H1 (cell line): ENCODE data around the gene CAMK2D. TPM values are rescaled to one million over a fixed set of nuclear protein-coding genes. Genes with fewer than 3 reads are reported as not detected.

Experiments used
- CTCF ChIA-PET: fragments of 300-600 bp; sonication (Branson Sonifier 250); formaldehyde crosslinking; loops from one replicate; lab custom pipeline; 2021; ENCODE audit not compliant: partially characterized antibody; lab: Charles Lee
- POLR2A ChIA-PET: fragments of 300-600 bp; sonication (Branson Sonifier 250); formaldehyde crosslinking; loops from one replicate; lab custom pipeline; 2021; ENCODE audit warnings: inconsistent platforms; ENCODE audit not compliant: partially characterized antibody; lab: Charles Lee
- DNase-seq, 2 experiments: peaks; one replicate each; pipeline versions ENCODE4 v3.0.0 to v3.0.0-alpha.2; 2010 to 2022; ENCODE audit warnings: low spot score in 2 of 2, low read depth in 1 of 2, mixed read lengths in 1 of 2
- FAIRE-seq: peaks from 2 replicates; lab custom pipeline; 2011; peaks lifted over from hg19 to GRCh38; lab: Jason Lieb, UNC
- H2AFZ ChIP-seq: 2 replicates; pipeline ENCODE4 v1.8.1; 2012; ENCODE audit warnings: low read length, inconsistent platforms
- H2AK5ac ChIP-seq: 2 replicates; pipeline ENCODE4 v1.6.1; 2013; ENCODE audit warnings: low read depth, low read length
- H2BK120ac ChIP-seq: replicated peaks from 2 replicates; pipeline ENCODE3; 2013; ENCODE audit warnings: low read depth, low read length, inconsistent platforms
- H2BK12ac ChIP-seq: 2 replicates; pipeline ENCODE4 v1.6.1; 2013; ENCODE audit warnings: low read depth, low read length
- H2BK15ac ChIP-seq: 2 replicates; pipeline ENCODE4 v1.6.1; 2013; ENCODE audit warnings: low read length
- H2BK20ac ChIP-seq: 2 replicates; pipeline ENCODE4 v1.6.1; 2013; ENCODE audit warnings: low read length
- H2BK5ac ChIP-seq: 2 replicates; pipeline ENCODE4 v1.6.1; 2013; ENCODE audit warnings: low read depth, low read length
- H3K14ac ChIP-seq: 2 replicates; pipeline ENCODE4 v1.6.1; 2013; ENCODE audit warnings: inconsistent platforms; ENCODE audit not compliant: insufficient read length
- H3K18ac ChIP-seq: 2 replicates; pipeline ENCODE4 v1.6.1; 2013; ENCODE audit warnings: low read length; ENCODE audit errors: extremely low read depth
- H3K23ac ChIP-seq: 2 replicates; pipeline ENCODE4 v1.6.1; 2013; ENCODE audit warnings: inconsistent platforms; ENCODE audit not compliant: insufficient read length
- H3K23me2 ChIP-seq: 2 replicates; pipeline ENCODE4 v1.6.1; 2013; ENCODE audit warnings: low read depth, low read length
- H3K27ac ChIP-seq: 2 replicates; pipeline ENCODE4 v1.6.1; 2011; ENCODE audit warnings: low read depth, low read length, inconsistent platforms
- H3K27me3 ChIP-seq, 4 experiments: replicated peaks in 1 of 4; 1 replicate in 1 of 4; 2 replicates in 3 of 4; pipeline versions ENCODE4 v1.6.1 to v1.8.1; 2011 to 2013; ENCODE audit warnings: low read length in 3 of 4, mild to moderate bottlenecking in 3 of 4, inconsistent platforms in 2 of 4, mixed read lengths in 2 of 4, moderate library complexity in 1 of 4; ENCODE audit not compliant: control insufficient read depth in 3 of 4, insufficient read depth in 3 of 4; ENCODE audit errors: extremely low read depth in 1 of 4
- H3K36me3 ChIP-seq, 4 experiments: 2 replicates each; pipeline versions ENCODE4 v1.6.1 to v1.8.1; 2011 to 2013; ENCODE audit warnings: mild to moderate bottlenecking in 4 of 4, low read length in 3 of 4, moderate library complexity in 2 of 4, control low read depth in 1 of 4, inconsistent platforms in 1 of 4; ENCODE audit not compliant: insufficient read depth in 4 of 4, control insufficient read depth in 2 of 4
- H3K4ac ChIP-seq: replicated peaks from 2 replicates; pipeline ENCODE3; 2013; ENCODE audit warnings: low read length, low read depth, mixed read lengths, inconsistent platforms; ENCODE audit not compliant: insufficient read length
- H3K4me1 ChIP-seq, 4 experiments: replicated peaks in 1 of 4; 1 replicate in 1 of 4; 2 replicates in 3 of 4; pipeline versions ENCODE4 v1.6.1 to v1.8.1; 2011 to 2013; ENCODE audit warnings: low read length in 3 of 4, inconsistent platforms in 2 of 4, mixed read lengths in 1 of 4; ENCODE audit not compliant: insufficient read depth in 4 of 4, control insufficient read depth in 3 of 4
- H3K4me2 ChIP-seq, 2 experiments: 2 replicates each; pipeline versions ENCODE4 v1.6.1 to v1.8.1; 2011 to 2013; ENCODE audit warnings: low read depth in 2 of 2, low read length in 2 of 2, control low read depth in 1 of 2, inconsistent platforms in 1 of 2, mild to moderate bottlenecking in 1 of 2; ENCODE audit not compliant: insufficient read depth in 1 of 2
- H3K4me3 ChIP-seq, 4 experiments: fragments of 200-600, 300-600 bp in 1 of 4; sonication (generic), shearing (Covaris generic), sonication (Bioruptor Twin) in 1 of 4; 2 replicates each; pipeline versions ENCODE4 v1.5.1 to v1.8.1; 2011 to 2016; ENCODE audit warnings: low read length in 4 of 4, low read depth in 3 of 4, control low read depth in 2 of 4, inconsistent platforms in 2 of 4, mild to moderate bottlenecking in 2 of 4, mixed read lengths in 1 of 4, moderate library complexity in 1 of 4; ENCODE audit not compliant: insufficient read depth in 2 of 4; ENCODE audit errors: extremely low read depth in 1 of 4
- H3K56ac ChIP-seq: replicated peaks from 2 replicates; pipeline ENCODE3; 2013; ENCODE audit warnings: low read depth, mild to moderate bottlenecking, mixed read lengths, low read length, inconsistent platforms; ENCODE audit not compliant: insufficient read length
- H3K79me1 ChIP-seq: 2 replicates; pipeline ENCODE4 v1.6.1; 2013; ENCODE audit warnings: low read depth, low read length, control low read depth
- H3K79me2 ChIP-seq, 2 experiments: 2 replicates each; pipeline versions ENCODE4 v1.6.1 to v1.8.1; 2012 to 2013; ENCODE audit warnings: low read length in 2 of 2, mild to moderate bottlenecking in 2 of 2, inconsistent platforms in 1 of 2; ENCODE audit not compliant: insufficient read depth in 2 of 2, control insufficient read depth in 1 of 2
- H3K9ac ChIP-seq, 4 experiments: replicated peaks in 1 of 4; 1 replicate in 1 of 4; 2 replicates in 3 of 4; pipeline versions ENCODE4 v1.6.1 to v1.8.1; 2011 to 2013; ENCODE audit warnings: low read depth in 3 of 4, low read length in 3 of 4, control low read depth in 2 of 4, mild to moderate bottlenecking in 2 of 4, moderate library complexity in 2 of 4, inconsistent platforms in 1 of 4; ENCODE audit errors: extremely low read depth in 1 of 4
- H3K9me3 ChIP-seq, 2 experiments: 2 replicates each; pipeline versions ENCODE4 v1.6.1 to v1.8.1; 2012 to 2013; ENCODE audit warnings: mild to moderate bottlenecking in 2 of 2, moderate library complexity in 2 of 2, control low read depth in 1 of 2, inconsistent platforms in 1 of 2, low read depth in 1 of 2, low read length in 1 of 2, mixed read lengths in 1 of 2; ENCODE audit not compliant: insufficient read depth in 2 of 2
- H4K20me1 ChIP-seq, 2 experiments: replicated peaks in 1 of 2; 2 replicates each; pipeline versions ENCODE3 to v1.8.1; 2011 to 2013; ENCODE audit warnings: inconsistent platforms in 2 of 2, low read length in 2 of 2, mild to moderate bottlenecking in 1 of 2; ENCODE audit not compliant: insufficient read depth in 2 of 2, control insufficient read depth in 1 of 2
- H4K5ac ChIP-seq: 2 replicates; pipeline ENCODE4 v1.6.1; 2013; ENCODE audit warnings: low read length, low read depth, mixed read lengths, inconsistent platforms; ENCODE audit not compliant: insufficient read length
- H4K8ac ChIP-seq: 2 replicates; pipeline ENCODE4 v1.8.0; 2013; ENCODE audit warnings: mild to moderate bottlenecking, moderate library complexity, low read length, inconsistent platforms; ENCODE audit not compliant: insufficient read depth; ENCODE audit errors: extremely low read depth
- H4K91ac ChIP-seq: replicated peaks from 2 replicates; pipeline ENCODE3; 2013; ENCODE audit warnings: low read length, mixed read lengths, inconsistent platforms; ENCODE audit not compliant: insufficient read length
- ATF2 ChIP-seq: IDR thresholded peaks from 2 replicates; pipeline ENCODE4 v1.6.1; 2012; ENCODE audit warnings: low read length, inconsistent platforms
- BACH1 ChIP-seq: IDR thresholded peaks from 2 replicates; pipeline ENCODE4 v1.6.1; 2012; ENCODE audit warnings: low read length, improper control_type of control experiment
- CHD1 ChIP-seq: IDR thresholded peaks from 2 replicates; pipeline ENCODE4 v1.6.1; 2012; ENCODE audit warnings: low read depth, low read length, improper control_type of control experiment
- E2F6 ChIP-seq: IDR thresholded peaks from 2 replicates; pipeline ENCODE4 v1.6.1; 2012; ENCODE audit warnings: inconsistent platforms
- HDAC2 ChIP-seq, 2 experiments: fragments of 300-600 bp in 1 of 2; sonication (generic) in 1 of 2; IDR thresholded peaks; 2 replicates each; pipeline ENCODE4 v1.6.1; 2011 to 2012; ENCODE audit warnings: low read depth in 2 of 2, low read length in 2 of 2, mild to moderate bottlenecking in 2 of 2, moderate library complexity in 2 of 2, borderline replicate concordance in 1 of 2, inconsistent platforms in 1 of 2
- SP4 ChIP-seq: IDR thresholded peaks from 2 replicates; pipeline ENCODE4 v1.6.1; 2012; ENCODE audit warnings: low read length, inconsistent platforms
- TEAD4 ChIP-seq: IDR thresholded peaks from 2 replicates; pipeline ENCODE4 v1.6.1; 2012; ENCODE audit warnings: low read depth, low read length, inconsistent platforms, mixed read lengths
- polyA plus RNA-seq, 7 experiments: library from polyadenylated mRNA; depleted of rRNA in 3 of 7; stranded (reverse) in 5 of 7; unstranded in 2 of 7; fragments of >200 nt in 5 of 7; fragments of 200-250 nt in 2 of 7; gene quantifications; 1 replicate in 5 of 7; 2 replicates in 1 of 7; 4 replicates in 1 of 7; pipeline versions ENCODE4 v1.2.1 to v1.2.3, GENCODE V29; 2011 to 2013; ENCODE audit warnings: missing spikeins in 2 of 7, mixed read lengths in 2 of 7
- total RNA-seq: library from RNA; stranded (reverse); fragmentation: NEBNext Ultra II Directional; extraction: Animal tissue kit (Norgen Biotek cat#: 25700); gene quantifications from 2 replicates; pipeline ENCODE4 v1.2.1, GENCODE V29; 2021

The CAMK2D gene
- total and polyA plus RNA-seq, 2 of the 8 experiments (the other 6 are each of a cell fraction or from before 2014, with no cell fraction given) = 3.2 to 7.0 TPM

DNA sequence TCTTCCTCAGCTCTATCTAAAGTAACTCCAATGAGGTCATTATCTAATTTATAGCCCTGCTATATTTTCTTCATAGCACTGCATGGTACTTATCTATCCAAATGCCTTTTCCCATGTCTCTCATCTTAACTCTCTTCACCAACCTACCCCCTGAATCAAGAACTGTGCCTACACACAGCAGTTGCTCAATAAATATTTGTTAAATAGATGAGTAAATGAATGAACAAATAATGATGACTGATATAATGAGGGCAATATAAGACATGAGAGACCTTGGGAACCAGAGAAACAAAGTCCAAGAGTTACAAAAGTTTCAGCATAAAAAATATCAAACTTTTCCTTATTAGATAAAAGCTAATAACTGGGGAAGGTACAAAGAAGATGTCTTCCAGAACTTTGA lies 19.6 kb downstream of the CAMK2D start:
- H4K20me1 ChIP-seq = no peaks in the 10 kb centered on the region
- H3K4me1 ChIP-seq = peaks cover 0 to 3% (median 0%) of the 10 kb centered on the region in 4 experiments; a peak in 1 of 7 replicates
- H4K91ac ChIP-seq = no peak overlapping the region
- no peak overlapping the region for H3K23ac ChIP-seq
- no peak overlapping the region for H3K14ac ChIP-seq
- H3K36me3 ChIP-seq = no peaks in the 10 kb centered on the region
- no peaks in the 10 kb centered on the region for H3K27me3 ChIP-seq
- no peak overlapping the region for H2AFZ ChIP-seq
- no peak overlapping the region for H3K4me2 ChIP-seq
- H2BK15ac ChIP-seq = no peak overlapping the region
- H4K5ac ChIP-seq = no peak overlapping the region
- no peak overlapping the region for H2BK5ac ChIP-seq
- H3K23me2 ChIP-seq = no peaks in the 10 kb centered on the region; the same call in 1 of the 2 replicates
- no peak overlapping the region for H3K56ac ChIP-seq
- FAIRE-seq = no peak
- H3K9me3 ChIP-seq = no peaks in the 10 kb centered on the region
- TF ChIP-seq HDAC2 (IDR thresholded peaks at IDR 0.05; ENCODE audit: borderline replicate concordance in 1 of 2, low read depth in 2 of 2, low read length in 2 of 2) = no peak
- no peak for TF ChIP-seq BACH1
- no peak for TF ChIP-seq TEAD4
- no peak for TF ChIP-seq SP4
- TF ChIP-seq CHD1 = no peak
- TF ChIP-seq ATF2 = no peak
- TF ChIP-seq E2F6 = no peak
- TF ChIP-seq, all 59 proteins: peak for 0
- H2BK12ac ChIP-seq = no peak overlapping the region
- no peak overlapping the region for H4K8ac ChIP-seq
- ChIA-PET CTCF (interaction anchor here (0.6 to 0.8 kb wide), 2 partner anchors 20 to 57 kb away, joined by 3 read pairs; no protein-coding TSS in a partner anchor), POLR2A (no interaction called here)
- no peaks in the 10 kb centered on the region for H3K79me1 ChIP-seq
- no peak overlapping the region for H2BK120ac ChIP-seq
- H3K9ac ChIP-seq = no peak overlapping the region
- H2AK5ac ChIP-seq = no peak overlapping the region
- H3K18ac ChIP-seq = no peak overlapping the region
- no peak overlapping the region for H2BK20ac ChIP-seq
- no peak for DNase-seq
- H3K27ac ChIP-seq = no peak overlapping the region
- no peak overlapping the region for H3K4me3 ChIP-seq
- no peak overlapping the region for H3K4ac ChIP-seq
- no peaks in the 10 kb centered on the region for H3K79me2 ChIP-seq
